ENCODE measurements around the gene FDXR. TPM values are rescaled to one million over a fixed set of nuclear protein-coding genes. Genes with fewer than 3 reads are reported as not detected.

FDXR gene
- total RNA-seq, 1 donor from 2014 or later = 9.0 TPM

GRCh38 chr17:74893936-74894671, 21.3 kb upstream of the FDXR start:
- no peaks in the 10 kb centered on the region for H3K9me3 Mint-ChIP-seq (ENCODE audit: low read depth)
- H3K4me1 Mint-ChIP-seq (ENCODE audit: low read depth) = peaks cover 3% of the 10 kb centered on the region
- DNase-seq (ENCODE audit: low spot score) = no peak
- peak overlapping the region; percentile 55 for H3K4me3 Mint-ChIP-seq (ENCODE audit: unreplicated experiment)
- no peaks in the 10 kb centered on the region for H3K36me3 Mint-ChIP-seq (ENCODE audit: low read depth)
- H3K27ac Mint-ChIP-seq (ENCODE audit: unreplicated experiment) = no peak overlapping the region
- peaks cover 55% of the 10 kb centered on the region for H3K27me3 Mint-ChIP-seq (ENCODE audit: low read depth)
- no peak for TF ChIP-seq CTCF (IDR thresholded peaks at IDR 0.05)

GRCh38 chr17:74892974-74893911, 20.4 kb upstream of the FDXR start, which contains the start of gene FADS6:
Gene FADS6 (minus strand): TSS chr17:74893633. CDS start chr17:74893595, 38 bp downstream.
- Mint-ChIP-seq H3K4me1 (ENCODE audit: low read depth) (peaks cover 3% of the 10 kb centered on the region), H3K36me3 (ENCODE audit: low read depth) (no peaks in the 10 kb centered on the region), H3K27me3 (ENCODE audit: low read depth) (peaks cover 59% of the 10 kb centered on the region), H3K9me3 (ENCODE audit: low read depth) (no peaks in the 10 kb centered on the region), H3K4me3 (ENCODE audit: unreplicated experiment) (peak within 1 kb of the TSS; percentile 55), H3K27ac (ENCODE audit: unreplicated experiment) (no peak within 1 kb of the TSS)
- no peak for TF ChIP-seq CTCF (IDR thresholded peaks at IDR 0.05)
- no peak for DNase-seq (ENCODE audit: low spot score)

- H3K27me3 Mint-ChIP-seq (ENCODE audit: low read depth) = peaks cover 64% of the 10 kb centered on the region
- no peak for DNase-seq (ENCODE audit: low spot score)
- H3K27ac Mint-ChIP-seq (ENCODE audit: unreplicated experiment) = no peak overlapping the region
- no peak for TF ChIP-seq CTCF (IDR thresholded peaks at IDR 0.05)
- H3K4me1 Mint-ChIP-seq (ENCODE audit: low read depth) = peaks cover 3% of the 10 kb centered on the region
- H3K4me3 Mint-ChIP-seq (ENCODE audit: unreplicated experiment) = no peak overlapping the region
- H3K36me3 Mint-ChIP-seq (ENCODE audit: low read depth) = no peaks in the 10 kb centered on the region
- H3K9me3 Mint-ChIP-seq (ENCODE audit: low read depth) = no peaks in the 10 kb centered on the region
These were observed 19.4 kb upstream of the FDXR start for GRCh38 chr17:74892013-74892841.

GRCh38 chr17:74890554-74890953, 17.8 kb upstream of the FDXR start:
- DNase-seq (ENCODE audit: low spot score) = no peak
- no peak for TF ChIP-seq CTCF (IDR thresholded peaks at IDR 0.05)
- Mint-ChIP-seq H3K27ac (ENCODE audit: unreplicated experiment) (no peak overlapping the region), H3K4me1 (ENCODE audit: low read depth) (peaks cover 3% of the 10 kb centered on the region), H3K36me3 (ENCODE audit: low read depth) (no peaks in the 10 kb centered on the region), H3K9me3 (ENCODE audit: low read depth) (no peaks in the 10 kb centered on the region), H3K4me3 (ENCODE audit: unreplicated experiment) (no peak overlapping the region), H3K27me3 (ENCODE audit: low read depth) (peaks cover 59% of the 10 kb centered on the region)
